Mesenchymal stem cell (in vitro differentiated cells and primary cell): ENCODE measurements around the gene ACAP3.
A peak's percentile ranks its signal among the peaks of the same experiment; 100 is the strongest.

Source experiments
- DNase-seq: peaks from one replicate; pipeline ENCODE4 v3.0.0-alpha.2; 2013
- H2AFZ ChIP-seq: one replicate; pipeline ENCODE4 v1.6.1; 2013; ENCODE audit warnings: low read depth, mild to moderate bottlenecking, control low read depth, inconsistent platforms, low read length, moderate library complexity
- H2AK5ac ChIP-seq: 2 replicates; pipeline ENCODE4 v1.6.1; 2013; ENCODE audit warnings: low read length, moderate library complexity, mild to moderate bottlenecking, inconsistent platforms; ENCODE audit not compliant: severe bottlenecking
- H2BK120ac ChIP-seq: one replicate; pipeline ENCODE4 v1.6.1; 2013; ENCODE audit warnings: low read depth, mild to moderate bottlenecking, inconsistent platforms, low read length, moderate library complexity
- H2BK12ac ChIP-seq, 2 experiments: one replicate each; pipeline ENCODE4 v1.6.1; 2013; ENCODE audit warnings: inconsistent platforms in 2 of 2, low read length in 2 of 2, mild to moderate bottlenecking in 2 of 2, moderate library complexity in 2 of 2, control low read depth in 1 of 2
- H2BK15ac ChIP-seq: one replicate; pipeline ENCODE4 v1.6.1; 2013; ENCODE audit warnings: mild to moderate bottlenecking, low read depth, inconsistent platforms; ENCODE audit not compliant: poor library complexity, severe bottlenecking
- H2BK5ac ChIP-seq: 2 replicates; pipeline ENCODE4 v1.6.1; 2013; ENCODE audit warnings: low read depth, mild to moderate bottlenecking, low read length, control low read depth, inconsistent platforms; ENCODE audit not compliant: poor library complexity, severe bottlenecking
- H3K14ac ChIP-seq, 2 experiments: one replicate each; pipeline ENCODE4 v1.6.1; 2013; ENCODE audit warnings: inconsistent platforms in 2 of 2, low read length in 2 of 2, control low read depth in 1 of 2, mild to moderate bottlenecking in 1 of 2, moderate library complexity in 1 of 2
- H3K18ac ChIP-seq, 2 experiments: one replicate each; pipeline ENCODE4 v1.6.1; 2013; ENCODE audit warnings: inconsistent platforms in 2 of 2, low read length in 2 of 2, control low read depth in 1 of 2, low read depth in 1 of 2, mild to moderate bottlenecking in 1 of 2
- H3K23ac ChIP-seq, 2 experiments: one replicate each; pipeline ENCODE4 v1.6.1; 2013; ENCODE audit warnings: inconsistent platforms in 2 of 2, low read length in 2 of 2, mild to moderate bottlenecking in 2 of 2, moderate library complexity in 2 of 2, control low read depth in 1 of 2
- H3K27ac ChIP-seq: 2 replicates; pipeline ENCODE4 v1.5.1; 2013; ENCODE audit warnings: mild to moderate bottlenecking, moderate library complexity, low read length, control low read depth, inconsistent platforms; ENCODE audit not compliant: poor library complexity, severe bottlenecking
- H3K27me3 ChIP-seq, 2 experiments: 2 replicates each; pipeline versions ENCODE4 v1.6.1 to v1.7.0; 2013; ENCODE audit warnings: low read length in 2 of 2, mild to moderate bottlenecking in 2 of 2, moderate library complexity in 2 of 2, control low read depth in 1 of 2, inconsistent platforms in 1 of 2; ENCODE audit not compliant: control insufficient read depth in 1 of 2, insufficient read depth in 1 of 2
- H3K36me3 ChIP-seq, 2 experiments: 2 replicates each; pipeline versions ENCODE4 v1.6.1 to v1.7.0; 2013; ENCODE audit warnings: low read length in 2 of 2, control low read depth in 1 of 2, inconsistent platforms in 1 of 2, low read depth in 1 of 2, mild to moderate bottlenecking in 1 of 2; ENCODE audit not compliant: insufficient read depth in 2 of 2, control insufficient read depth in 1 of 2
- H3K4ac ChIP-seq, 2 experiments: one replicate each; pipeline ENCODE4 v1.6.1; 2013; ENCODE audit warnings: inconsistent platforms in 2 of 2, low read length in 2 of 2, mild to moderate bottlenecking in 2 of 2, moderate library complexity in 2 of 2, control low read depth in 1 of 2, low read depth in 1 of 2
- H3K4me1 ChIP-seq: 2 replicates; pipeline ENCODE4 v1.6.1; 2013; ENCODE audit warnings: low read depth, low read length, control low read depth; ENCODE audit not compliant: control insufficient read depth, insufficient read depth
- H3K4me2 ChIP-seq: 2 replicates; pipeline ENCODE4 v1.6.1; 2013; ENCODE audit warnings: low read length, mild to moderate bottlenecking, inconsistent platforms; ENCODE audit not compliant: poor library complexity, severe bottlenecking
- H3K4me3 ChIP-seq, 2 experiments: 2 replicates each; pipeline versions ENCODE4 v1.5.1 to v1.7.0; 2013; ENCODE audit warnings: low read length in 2 of 2, mild to moderate bottlenecking in 2 of 2, control low read depth in 1 of 2, low read depth in 1 of 2; ENCODE audit not compliant: insufficient read depth in 1 of 2
- H3K79me1 ChIP-seq: replicated peaks from 2 replicates; pipeline ENCODE4 v1.6.1; 2013; ENCODE audit warnings: mild to moderate bottlenecking, control low read depth, low read length, inconsistent platforms; ENCODE audit not compliant: poor library complexity, severe bottlenecking
- H3K9ac ChIP-seq: 2 replicates; pipeline ENCODE4 v1.7.0; 2013; ENCODE audit warnings: mild to moderate bottlenecking, low read length, moderate library complexity
- H3K9me3 ChIP-seq: 2 replicates; pipeline ENCODE4 v1.7.0; 2013; ENCODE audit warnings: mild to moderate bottlenecking, low read length; ENCODE audit not compliant: control insufficient read depth
- H4K8ac ChIP-seq: one replicate; pipeline ENCODE4 v1.6.1; 2013; ENCODE audit warnings: inconsistent platforms, mild to moderate bottlenecking, low read length, moderate library complexity
- H4K91ac ChIP-seq: one replicate; pipeline ENCODE4 v1.6.1; 2013; ENCODE audit warnings: mild to moderate bottlenecking, low read length, inconsistent platforms
- WGBS: methylation state at CpG from one replicate; pipeline ENCODE4 v1.1.7; 2013; ENCODE audit warnings: mixed read lengths; 5-methylcytosine and 5-hydroxymethylcytosine counted together

The ACAP3 gene

GRCh38 chr1:1328254-1328653 is 20.5 kb upstream of the ACAP3 start:
- no peak overlapping the region for H2BK120ac ChIP-seq
- no peak overlapping the region for H4K8ac ChIP-seq
- no peak overlapping the region for H3K4me2 ChIP-seq
- no peak overlapping the region for H3K4ac ChIP-seq
- H2AFZ ChIP-seq, result no peak overlapping the region
- H3K36me3 ChIP-seq, result peaks cover 12 to 61% of the 10 kb centered on the region in 2 experiments
- no peaks in the 10 kb centered on the region for H3K9me3 ChIP-seq
- peaks cover 55% of the 10 kb centered on the region for H3K4me1 ChIP-seq
- H2AK5ac ChIP-seq, result no peak overlapping the region
- no peak overlapping the region for H3K4me3 ChIP-seq
- no peak overlapping the region for H4K91ac ChIP-seq
- WGBS, result 92% methylated on average over 15 of the region's 15 CpGs
- no peak overlapping the region for H3K18ac ChIP-seq
- no peak overlapping the region for H3K14ac ChIP-seq
- no peaks in the 10 kb centered on the region for H3K27me3 ChIP-seq
- no peak overlapping the region for H3K23ac ChIP-seq
- peaks cover 13% of the 10 kb centered on the region for H3K79me1 ChIP-seq
- no peak overlapping the region for H2BK5ac ChIP-seq
- DNase-seq, result no peak
- no peak overlapping the region for H3K9ac ChIP-seq
- no peak overlapping the region for H3K27ac ChIP-seq
- H2BK15ac ChIP-seq, result no peak overlapping the region
- H2BK12ac ChIP-seq, result no peak overlapping the region

GRCh38 chr1:1327291-1327690 is 19.6 kb upstream of the ACAP3 start:
- Histone ChIP-seq H3K4me2 (no peak overlapping the region), H3K14ac (no peak overlapping the region), H2BK12ac (no peak overlapping the region), H2BK120ac (no peak overlapping the region), H3K23ac (no peak overlapping the region), H2AFZ (no peak overlapping the region), H3K27ac (no peak overlapping the region), H3K36me3 (peaks cover 12 to 58% of the 10 kb centered on the region in 2 experiments), H3K9ac (no peak overlapping the region), H4K8ac (no peak overlapping the region), H3K4me1 (peaks cover 58% of the 10 kb centered on the region), H2BK5ac (no peak overlapping the region), H3K4ac (no peak overlapping the region), H3K79me1 (peaks cover 13% of the 10 kb centered on the region), H3K9me3 (no peaks in the 10 kb centered on the region), H2BK15ac (no peak overlapping the region), H3K18ac (no peak overlapping the region), H3K4me3 (no peak overlapping the region), H4K91ac (no peak overlapping the region), H2AK5ac (no peak overlapping the region), H3K27me3 (no peaks in the 10 kb centered on the region)
- 95% methylated on average over 40 of the region's 40 CpGs for WGBS
- DNase-seq, result no peak

- no peak overlapping the region for H2BK12ac ChIP-seq
- H3K4me1 ChIP-seq, result peaks cover 58% of the 10 kb centered on the region
- no peak for DNase-seq
- H2AFZ ChIP-seq, result no peak overlapping the region
- no peak overlapping the region for H2AK5ac ChIP-seq
- no peak overlapping the region for H3K18ac ChIP-seq
- peaks cover 13% of the 10 kb centered on the region for H3K79me1 ChIP-seq
- H3K27me3 ChIP-seq, result no peaks in the 10 kb centered on the region
- no peak overlapping the region for H4K8ac ChIP-seq
- 88% methylated on average over 8 of the region's 8 CpGs for WGBS
- no peak overlapping the region for H3K14ac ChIP-seq
- no peak overlapping the region for H4K91ac ChIP-seq
- H3K27ac ChIP-seq, result no peak overlapping the region
- no peak overlapping the region for H2BK5ac ChIP-seq
- H3K9ac ChIP-seq, result peak overlapping the region; percentile 93
- no peaks in the 10 kb centered on the region for H3K9me3 ChIP-seq
- H2BK120ac ChIP-seq, result no peak overlapping the region
- no peak overlapping the region for H3K4ac ChIP-seq
- no peak overlapping the region for H3K23ac ChIP-seq
- H3K36me3 ChIP-seq, result peaks cover 12 to 64% of the 10 kb centered on the region in 2 experiments
- H3K4me3 ChIP-seq, result peak overlapping the region in 1 of 2 experiments; percentile 88
- H2BK15ac ChIP-seq, result no peak overlapping the region
- H3K4me2 ChIP-seq, result peak overlapping the region; percentile 20
Observed at GRCh38 chr1:1326075-1326605, 18.4 kb upstream of the ACAP3 start.

- Histone ChIP-seq H3K27me3 (no peaks in the 10 kb centered on the region), H3K36me3 (peaks cover 12 to 69% of the 10 kb centered on the region in 2 experiments), H3K4ac (peak overlapping the region; percentile 60 to 75), H3K9me3 (no peaks in the 10 kb centered on the region), H2BK120ac (no peak overlapping the region), H3K27ac (peak overlapping the region; percentile 27), H3K18ac (peak overlapping the region; percentile 75 to 86), H2BK15ac (no peak overlapping the region), H3K14ac (no peak overlapping the region), H2AFZ (no peak overlapping the region), H3K23ac (peak overlapping the region in 1 of 2 experiments; percentile 46), H2AK5ac (no peak overlapping the region), H3K4me1 (peaks cover 58% of the 10 kb centered on the region), H3K4me2 (peak overlapping the region; percentile 81), H3K79me1 (peaks cover 13% of the 10 kb centered on the region), H4K91ac (peak overlapping the region; percentile 83), H2BK5ac (no peak overlapping the region), H3K4me3 (peak overlapping the region; percentile 84 to 88), H4K8ac (peak overlapping the region; percentile 92), H2BK12ac (peak overlapping the region in 1 of 2 experiments; percentile 29), H3K9ac (peak overlapping the region; percentile 93)
- peak; percentile 17 for DNase-seq
- 79% methylated on average over 16 of the region's 16 CpGs for WGBS
Observed at GRCh38 chr1:1325288-1326074, 17.8 kb upstream of the ACAP3 start.
